Mesendoderm (in vitro differentiated cells): Measurements from ENCODE around the gene EXPH5.
A peak's percentile ranks its signal among the peaks of the same experiment; 100 is the strongest.

ENCODE experiments used
- DNase-seq: peaks from one replicate; pipeline ENCODE4 v3.0.0; 2013
- H2AK5ac ChIP-seq: 2 replicates; pipeline ENCODE4 v1.6.1; 2013; ENCODE audit warnings: low read length, inconsistent platforms
- H2BK120ac ChIP-seq: 2 replicates; pipeline ENCODE4 v1.6.1; 2013; ENCODE audit warnings: low read depth, mild to moderate bottlenecking, low read length, moderate library complexity, mixed read lengths
- H2BK15ac ChIP-seq: replicated peaks from 2 replicates; pipeline ENCODE4 v1.6.1; 2013; ENCODE audit warnings: low read depth, mild to moderate bottlenecking, moderate library complexity
- H2BK5ac ChIP-seq: 2 replicates; pipeline ENCODE4 v1.6.1; 2013; ENCODE audit warnings: low read length, inconsistent platforms
- H3K18ac ChIP-seq: 2 replicates; pipeline ENCODE4 v1.6.1; 2013; ENCODE audit warnings: mild to moderate bottlenecking, low read length, mixed read lengths
- H3K23ac ChIP-seq: one replicate; pipeline ENCODE4 v1.6.1; 2013; ENCODE audit warnings: low read length
- H3K27ac ChIP-seq: 2 replicates; pipeline ENCODE4 v1.5.1; 2013; ENCODE audit warnings: low read depth, mild to moderate bottlenecking, inconsistent platforms, low read length, moderate library complexity
- H3K27me3 ChIP-seq: 2 replicates; pipeline ENCODE4 v1.6.1; 2013; ENCODE audit warnings: low read length, control low read depth, mild to moderate bottlenecking, inconsistent platforms; ENCODE audit not compliant: insufficient read depth, poor library complexity
- H3K36me3 ChIP-seq: 2 replicates; pipeline ENCODE4 v1.6.1; 2013; ENCODE audit warnings: low read length, inconsistent platforms; ENCODE audit not compliant: control insufficient read depth, insufficient read depth
- H3K4ac ChIP-seq: one replicate; pipeline ENCODE4 v1.6.1; 2013; ENCODE audit warnings: low read depth, mild to moderate bottlenecking, low read length, moderate library complexity
- H3K4me1 ChIP-seq: 2 replicates; pipeline ENCODE4 v1.6.1; 2013; ENCODE audit warnings: low read depth, low read length, inconsistent platforms; ENCODE audit not compliant: control insufficient read depth
- H3K4me2 ChIP-seq: 2 replicates; pipeline ENCODE4 v1.6.1; 2013; ENCODE audit warnings: low read length
- H3K4me3 ChIP-seq: 2 replicates; pipeline ENCODE4 v1.5.1; 2013; ENCODE audit warnings: mild to moderate bottlenecking, low read length
- H3K56ac ChIP-seq: one replicate; pipeline ENCODE4 v1.6.1; 2013; ENCODE audit warnings: low read length
- H3K79me1 ChIP-seq: 2 replicates; pipeline ENCODE4 v1.6.1; 2013; ENCODE audit warnings: low read length, inconsistent platforms
- H3K79me2 ChIP-seq: 2 replicates; pipeline ENCODE4 v1.6.1; 2013; ENCODE audit warnings: mild to moderate bottlenecking, low read length; ENCODE audit not compliant: control insufficient read depth, insufficient read depth
- H3K9ac ChIP-seq: 2 replicates; pipeline ENCODE4 v1.6.1; 2013; ENCODE audit warnings: low read length, inconsistent platforms
- H4K5ac ChIP-seq: one replicate; pipeline ENCODE4 v1.6.1; 2013; ENCODE audit warnings: low read length
- H4K8ac ChIP-seq: one replicate; pipeline ENCODE4 v1.6.1; 2013; ENCODE audit warnings: low read depth, mild to moderate bottlenecking, control low read depth, low read length, moderate library complexity
- WGBS: extraction: QIAGEN DNeasy Blood & Tissue Kit; methylation state at CpG from one replicate; pipeline ENCODE4 v1.1.7; 2013; ENCODE audit warnings: low lambda C conversion rate, missing lambda C conversion rate; ENCODE audit not compliant: insufficient coverage; ENCODE audit errors: extremely low coverage; 5-methylcytosine and 5-hydroxymethylcytosine counted together

The EXPH5 gene

DNA sequence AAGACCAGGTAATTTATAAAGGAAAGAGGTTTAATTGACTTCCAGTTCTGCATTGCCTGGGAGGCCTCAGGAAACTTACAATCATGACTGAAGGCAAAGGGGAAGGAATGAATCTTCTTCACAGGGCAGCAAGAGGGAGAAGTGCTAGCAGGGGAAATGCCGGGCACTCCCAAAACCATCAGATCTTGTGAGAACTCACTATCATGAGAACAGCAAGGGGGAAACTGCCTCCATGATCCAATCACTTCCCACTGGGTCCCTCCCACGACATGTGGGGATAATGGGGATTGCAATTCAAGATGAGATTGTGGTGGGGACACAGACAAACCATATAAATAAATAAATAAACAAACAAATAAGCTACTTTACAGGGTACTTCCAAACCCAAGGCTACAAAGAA is 28.8 kb upstream of the EXPH5 start:
- Histone ChIP-seq H2BK15ac (no peak overlapping the region), H3K23ac (no peak overlapping the region), H3K18ac (no peak overlapping the region), H3K79me2 (no peaks in the 10 kb centered on the region), H3K9ac (no peak overlapping the region), H3K4me2 (no peak overlapping the region), H4K8ac (no peak overlapping the region), H3K4me3 (no peak overlapping the region), H3K79me1 (no peaks in the 10 kb centered on the region), H3K4me1 (peaks cover 7% of the 10 kb centered on the region), H3K36me3 (no peaks in the 10 kb centered on the region), H4K5ac (no peak overlapping the region), H3K27me3 (no peaks in the 10 kb centered on the region), H3K56ac (no peak overlapping the region), H2AK5ac (no peak overlapping the region), H3K27ac (no peak overlapping the region), H2BK120ac (no peak overlapping the region), H2BK5ac (no peak overlapping the region), H3K4ac (no peak overlapping the region)
- no CpG with 5 or more reads among the region's 2 CpGs for WGBS
- peak; percentile 63 for DNase-seq

DNA sequence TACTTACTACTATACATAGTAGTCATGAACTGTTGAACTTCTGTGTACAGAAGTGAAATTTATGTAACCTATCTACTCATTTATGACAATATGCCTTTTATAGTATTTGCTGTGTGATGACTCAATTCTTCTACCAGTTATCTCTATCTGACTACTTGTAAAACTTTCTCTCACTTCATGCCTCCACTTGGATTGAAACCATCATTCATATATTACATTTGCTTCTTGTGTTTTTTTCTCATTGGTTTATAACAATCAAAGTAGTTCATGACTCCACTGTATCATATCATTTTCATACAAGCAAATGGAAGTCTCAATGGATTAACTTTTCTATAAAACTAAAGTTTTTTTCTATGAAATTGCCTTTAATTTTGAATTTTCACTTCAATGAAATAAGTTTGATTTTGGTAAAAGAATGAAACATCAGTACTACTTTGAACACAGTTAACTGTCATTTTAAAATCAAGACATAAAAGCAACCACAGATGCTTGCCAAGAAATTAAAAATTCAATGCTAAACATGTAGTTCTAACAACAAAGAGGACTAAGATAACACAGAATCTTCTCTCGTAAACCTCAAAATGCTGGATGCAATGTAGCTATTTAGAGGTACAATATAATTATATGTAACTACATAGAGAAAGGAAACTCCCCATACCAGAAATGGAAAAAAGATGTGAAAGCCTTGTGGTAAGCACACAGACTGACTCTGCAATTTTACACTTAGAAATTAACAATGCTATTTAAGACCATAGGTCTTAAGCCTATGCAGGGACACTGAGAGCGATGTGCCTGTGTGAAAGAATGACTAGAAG is 27.6 kb upstream of the EXPH5 start:
- Histone ChIP-seq H3K9ac (no peak overlapping the region), H2BK5ac (no peak overlapping the region), H3K4me2 (no peak overlapping the region), H3K27ac (no peak overlapping the region), H3K4me3 (no peak overlapping the region), H3K36me3 (no peaks in the 10 kb centered on the region), H3K27me3 (no peaks in the 10 kb centered on the region), H2BK15ac (no peak overlapping the region), H3K18ac (no peak overlapping the region), H3K79me1 (no peaks in the 10 kb centered on the region), H4K8ac (no peak overlapping the region), H3K4ac (no peak overlapping the region), H3K56ac (no peak overlapping the region), H3K4me1 (peaks cover 7% of the 10 kb centered on the region), H2AK5ac (no peak overlapping the region), H3K23ac (no peak overlapping the region), H4K5ac (no peak overlapping the region), H3K79me2 (no peaks in the 10 kb centered on the region), H2BK120ac (no peak overlapping the region)
- DNase-seq: no peak
- WGBS: no CpG with 5 or more reads among the region's 2 CpGs

GRCh38 chr11:108618529-108618928 is 25.0 kb upstream of the EXPH5 start:
- Histone ChIP-seq H2BK120ac (no peak overlapping the region), H3K79me1 (no peaks in the 10 kb centered on the region), H3K4me3 (no peak overlapping the region), H2AK5ac (no peak overlapping the region), H3K18ac (no peak overlapping the region), H3K36me3 (no peaks in the 10 kb centered on the region), H3K27ac (no peak overlapping the region), H3K4ac (no peak overlapping the region), H3K4me2 (no peak overlapping the region), H4K5ac (no peak overlapping the region), H3K4me1 (no peaks in the 10 kb centered on the region), H3K79me2 (no peaks in the 10 kb centered on the region), H3K56ac (no peak overlapping the region), H3K27me3 (no peaks in the 10 kb centered on the region), H3K23ac (no peak overlapping the region), H2BK15ac (no peak overlapping the region), H4K8ac (no peak overlapping the region), H3K9ac (no peak overlapping the region), H2BK5ac (no peak overlapping the region)
- no CpG with 5 or more reads among the region's 1 CpG for WGBS
- no peak for DNase-seq

- no CpG with 5 or more reads among the region's 4 CpGs for WGBS
- no peaks in the 10 kb centered on the region for H3K79me2 ChIP-seq
- H2BK15ac ChIP-seq: no peak overlapping the region
- DNase-seq: peak; percentile 32
- no peaks in the 10 kb centered on the region for H3K27me3 ChIP-seq
- H4K5ac ChIP-seq: no peak overlapping the region
- H2BK120ac ChIP-seq: no peak overlapping the region
- no peak overlapping the region for H2AK5ac ChIP-seq
- no peak overlapping the region for H3K23ac ChIP-seq
- H3K79me1 ChIP-seq: no peaks in the 10 kb centered on the region
- H3K36me3 ChIP-seq: no peaks in the 10 kb centered on the region
- no peak overlapping the region for H3K4ac ChIP-seq
- H3K56ac ChIP-seq: no peak overlapping the region
- H3K4me2 ChIP-seq: no peak overlapping the region
- peak overlapping the region; percentile 20 for H3K18ac ChIP-seq
- H4K8ac ChIP-seq: no peak overlapping the region
- no peaks in the 10 kb centered on the region for H3K4me1 ChIP-seq
- H3K9ac ChIP-seq: no peak overlapping the region
- no peak overlapping the region for H3K4me3 ChIP-seq
- H2BK5ac ChIP-seq: no peak overlapping the region
- no peak overlapping the region for H3K27ac ChIP-seq
Observed at GRCh38 chr11:108617055-108617454, 23.5 kb upstream of the EXPH5 start.

- no peak overlapping the region for H2BK15ac ChIP-seq
- no peaks in the 10 kb centered on the region for H3K79me1 ChIP-seq
- no peak overlapping the region for H3K56ac ChIP-seq
- H3K27me3 ChIP-seq: no peaks in the 10 kb centered on the region
- H3K36me3 ChIP-seq: no peaks in the 10 kb centered on the region
- no peaks in the 10 kb centered on the region for H3K4me1 ChIP-seq
- H4K5ac ChIP-seq: no peak overlapping the region
- H3K4ac ChIP-seq: no peak overlapping the region
- H3K18ac ChIP-seq: no peak overlapping the region
- H2AK5ac ChIP-seq: no peak overlapping the region
- H2BK120ac ChIP-seq: no peak overlapping the region
- H3K27ac ChIP-seq: no peak overlapping the region
- peak; percentile 88 for DNase-seq
- H3K79me2 ChIP-seq: no peaks in the 10 kb centered on the region
- no peak overlapping the region for H3K23ac ChIP-seq
- no peak overlapping the region for H3K4me2 ChIP-seq
- no CpG with 5 or more reads among the region's 3 CpGs for WGBS
- no peak overlapping the region for H3K4me3 ChIP-seq
- no peak overlapping the region for H2BK5ac ChIP-seq
- no peak overlapping the region for H4K8ac ChIP-seq
- no peak overlapping the region for H3K9ac ChIP-seq
Observed at GRCh38 chr11:108616549-108616948, 23.0 kb upstream of the EXPH5 start.

DNA sequence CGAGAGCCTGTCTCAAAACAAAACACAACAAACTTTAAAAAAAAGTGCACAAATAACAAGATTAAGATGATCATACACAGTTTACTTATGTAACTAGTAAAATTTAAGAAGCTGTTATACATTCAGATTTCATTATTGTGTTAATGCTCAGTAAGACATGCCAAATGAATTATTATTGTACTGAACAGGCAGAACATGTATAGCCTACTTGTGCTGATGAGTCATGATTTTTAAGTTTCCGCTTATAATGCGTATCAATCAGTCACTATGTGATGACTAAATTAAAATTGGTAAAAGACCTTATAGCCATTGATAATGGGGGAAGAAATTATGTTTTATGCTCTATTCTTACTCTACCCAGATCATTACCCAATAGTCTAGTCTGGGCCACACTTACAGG is 20.5 kb upstream of the EXPH5 start:
- Histone ChIP-seq H3K23ac (no peak overlapping the region), H4K5ac (no peak overlapping the region), H3K4me3 (no peak overlapping the region), H3K9ac (no peak overlapping the region), H4K8ac (peak overlapping the region; percentile 86), H3K4ac (no peak overlapping the region), H2BK5ac (no peak overlapping the region), H3K36me3 (no peaks in the 10 kb centered on the region), H3K79me2 (no peaks in the 10 kb centered on the region), H2AK5ac (no peak overlapping the region), H3K27ac (no peak overlapping the region), H3K18ac (no peak overlapping the region), H3K4me1 (no peaks in the 10 kb centered on the region), H3K56ac (no peak overlapping the region), H3K27me3 (no peaks in the 10 kb centered on the region), H2BK15ac (no peak overlapping the region), H3K79me1 (no peaks in the 10 kb centered on the region), H2BK120ac (no peak overlapping the region), H3K4me2 (no peak overlapping the region)
- no peak for DNase-seq
- WGBS: no CpG with 5 or more reads among the region's 3 CpGs
